ENCODE measurements around the gene AGAP1.
A peak's percentile ranks its signal among the peaks of the same experiment; 100 is the strongest.

AGAP1 gene

GRCh38 chr2:236026841-236027240, 533.0 kb downstream of the AGAP1 start:
- no peak for DNase-seq

- no peak for DNase-seq
These were observed 534.2 kb downstream of the AGAP1 start for GRCh38 chr2:236028066-236028465.

GRCh38 chr2:236033462-236033861, 539.6 kb downstream of the AGAP1 start:
- no peak for DNase-seq

GRCh38 chr2:236034974-236035373, 541.1 kb downstream of the AGAP1 start:
- no peak for DNase-seq

- DNase-seq, result no peak
These were observed 542.2 kb downstream of the AGAP1 start for GRCh38 chr2:236036045-236036444.

GRCh38 chr2:236038096-236038495, 544.3 kb downstream of the AGAP1 start:
- no peak for DNase-seq

GRCh38 chr2:236040600-236041328, 546.9 kb downstream of the AGAP1 start:
- no peak for DNase-seq

GRCh38 chr2:236041616-236042015, 547.8 kb downstream of the AGAP1 start:
- DNase-seq, result no peak

- no peak for DNase-seq
These were observed 548.2 kb downstream of the AGAP1 start for GRCh38 chr2:236042087-236042486.

- DNase-seq, result no peak
These were observed 550.3 kb downstream of the AGAP1 start for GRCh38 chr2:236044191-236044590.

GRCh38 chr2:236045251-236046235, 551.7 kb downstream of the AGAP1 start:
- peak; percentile 2 for DNase-seq

GRCh38 chr2:236046715-236047114, 552.9 kb downstream of the AGAP1 start:
- no peak for DNase-seq

- no peak for DNase-seq
These were observed 553.3 kb downstream of the AGAP1 start for GRCh38 chr2:236047176-236047575.

GRCh38 chr2:236047886-236048540, 554.2 kb downstream of the AGAP1 start:
- no peak for DNase-seq

GRCh38 chr2:236049981-236050380, 556.1 kb downstream of the AGAP1 start:
- DNase-seq, result no peak

- no peak for DNase-seq
These were observed 557.5 kb downstream of the AGAP1 start for GRCh38 chr2:236051351-236051750.

GRCh38 chr2:236051806-236052205, 558.0 kb downstream of the AGAP1 start:
- no peak for DNase-seq

- DNase-seq, result no peak
These were observed 558.4 kb downstream of the AGAP1 start for GRCh38 chr2:236052206-236052605.

- no peak for DNase-seq
These were observed 559.3 kb downstream of the AGAP1 start for GRCh38 chr2:236052926-236053821.

- no peak for DNase-seq
These were observed 560.3 kb downstream of the AGAP1 start for GRCh38 chr2:236054125-236054524.

GRCh38 chr2:236054621-236055305, 560.9 kb downstream of the AGAP1 start:
- DNase-seq, result no peak

- DNase-seq, result no peak
These were observed 561.6 kb downstream of the AGAP1 start for GRCh38 chr2:236055471-236055870.

Data from EL (cell line).